Measurements from ENCODE around the gene ZBED6. TPM values are rescaled to one million over a fixed set of nuclear protein-coding genes. Genes with fewer than 3 reads are reported as not detected.

Gene ZBED6
- total and polyA plus RNA-seq, 2 donors (not counting 1 experiment from before 2014, with no cell fraction given): 2.8 to 40.0 TPM

DNA sequence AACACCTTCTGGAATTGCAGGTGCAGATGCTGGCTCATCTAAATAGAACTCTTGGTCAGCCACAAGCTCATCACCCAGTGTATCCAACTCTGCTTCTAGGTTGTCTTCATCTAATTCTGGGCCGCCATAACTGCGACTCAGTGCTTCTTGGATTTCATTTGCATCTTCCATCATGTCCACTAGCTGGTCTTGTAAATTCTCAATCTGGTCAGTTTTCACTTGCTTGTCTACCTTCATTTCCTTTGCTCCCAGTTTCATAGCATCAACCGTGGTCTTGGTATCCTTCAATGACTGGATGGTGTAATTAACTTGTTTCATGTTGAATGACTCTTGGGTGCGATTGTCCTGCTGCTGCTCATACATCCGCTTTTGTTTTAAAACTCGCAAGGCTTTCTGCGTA is 10.3 kb downstream of the ZBED6 start:
- peaks cover 5 to 56% of the 10 kb centered on the region in 2 experiments for H3K36me3 ChIP-seq (replicated peaks in 1 of 2; ENCODE audit: control extremely low read depth in 1 of 2, control insufficient read depth in 1 of 2, extremely low read depth in 1 of 2, insufficient read depth in 2 of 2, low read length in 1 of 2)
- H3K27ac Mint-ChIP-seq: no peak overlapping the region
- H3K4me3 Mint-ChIP-seq: no peak overlapping the region
- no peaks in the 10 kb centered on the region for H3K27me3 ChIP-seq (replicated peaks in 1 of 4; ENCODE audit: control extremely low read depth in 1 of 4, control insufficient read depth in 3 of 4, insufficient read depth in 4 of 4, low read length in 3 of 4)
- no peak overlapping the region for H2AFZ ChIP-seq (ENCODE audit: insufficient read depth, low read depth, low read length, poor library complexity, severe bottlenecking)
- H3K79me2 ChIP-seq (ENCODE audit: control insufficient read depth, insufficient read depth, low read length): peaks cover 97% of the 10 kb centered on the region
- TF ChIP-seq EZH2 (IDR thresholded peaks at IDR 0.05; ENCODE audit: borderline replicate concordance, insufficient read depth, low read depth, low read length, poor library complexity, severe bottlenecking): no peak
- TF ChIP-seq CTCF (IDR thresholded peaks at IDR 0.05): no peak
- intact Hi-C loops (cut with micrococcal nuclease): no loop called here
- peaks cover 60% of the 10 kb centered on the region for H4K20me1 ChIP-seq (ENCODE audit: control insufficient read depth, insufficient read depth, low read length, poor library complexity, severe bottlenecking)
- H3K4me1 Mint-ChIP-seq: peaks cover 34% of the 10 kb centered on the region
- ATAC-seq (ENCODE audit: low read depth) (no peak), DNase-seq (no peak)
- H3K9me3 ChIP-seq (ENCODE audit: control extremely low read depth in 1 of 3, control insufficient read depth in 2 of 3, insufficient read depth in 1 of 3, low read length in 2 of 3): no peaks in the 10 kb centered on the region
- H3K4me2 ChIP-seq (replicated peaks; ENCODE audit: low read depth, low read length, poor library complexity, severe bottlenecking): no peak overlapping the region
- H3K4me3 ChIP-seq (ENCODE audit: control extremely low read depth in 1 of 5, extremely low read depth in 1 of 5, insufficient read depth in 1 of 5, low read depth in 2 of 5, low read length in 4 of 5): no peak overlapping the region
- H3K27ac ChIP-seq (ENCODE audit: low read length in 2 of 2): no peak overlapping the region
- H3K9ac ChIP-seq (ENCODE audit: low read length): no peak overlapping the region
- POLR2A ChIA-PET: no interaction called here
- H3K27me3 Mint-ChIP-seq: no peaks in the 10 kb centered on the region
- peaks cover 4 to 5% of the 10 kb centered on the region in 2 donors for H3K4me1 ChIP-seq (ENCODE audit: control insufficient read depth in 2 of 2, insufficient read depth in 2 of 2, low read length in 2 of 2)
- CTCF ChIA-PET: no interaction called here
- WGBS (ENCODE audit: insufficient coverage): 99% methylated on average over 6 of the region's 7 CpGs
- H3K9me3 Mint-ChIP-seq (ENCODE audit: insufficient read depth): no peaks in the 10 kb centered on the region

DNA sequence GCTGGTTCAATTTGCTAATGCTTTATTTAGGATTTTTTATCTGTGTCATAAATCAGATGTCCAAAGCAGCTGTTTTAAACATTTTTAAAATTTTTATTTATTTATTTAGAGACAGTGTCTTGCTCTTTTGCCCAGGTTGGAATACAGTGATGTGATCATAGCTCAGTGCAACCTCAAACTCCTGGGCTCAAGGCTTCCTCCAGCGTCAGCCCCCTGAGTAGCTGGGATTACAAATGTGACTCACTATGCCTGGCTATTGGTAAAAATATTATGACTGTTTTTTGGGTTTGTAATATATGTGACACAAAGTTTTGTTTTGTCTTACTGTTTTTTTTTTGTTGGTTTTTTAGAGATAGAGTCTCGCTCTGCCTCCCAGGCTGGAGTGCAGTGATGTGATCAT is 11.8 kb downstream of the ZBED6 start:
- Mint-ChIP-seq H3K4me1 (peaks cover 32% of the 10 kb centered on the region), H3K4me3 (no peak overlapping the region), H3K27me3 (no peaks in the 10 kb centered on the region), H3K9me3 (ENCODE audit: insufficient read depth) (no peaks in the 10 kb centered on the region), H3K27ac (no peak overlapping the region)
- Histone ChIP-seq H3K27me3 (replicated peaks in 1 of 4; ENCODE audit: control extremely low read depth in 1 of 4, control insufficient read depth in 3 of 4, insufficient read depth in 4 of 4, low read length in 3 of 4) (no peaks in the 10 kb centered on the region), H3K4me2 (replicated peaks; ENCODE audit: low read depth, low read length, poor library complexity, severe bottlenecking) (no peak overlapping the region), H3K79me2 (ENCODE audit: control insufficient read depth, insufficient read depth, low read length) (peaks cover 98% of the 10 kb centered on the region), H3K4me1 (ENCODE audit: control insufficient read depth in 2 of 2, insufficient read depth in 2 of 2, low read length in 2 of 2) (peaks cover 4 to 5% of the 10 kb centered on the region in 2 donors), H3K27ac (ENCODE audit: low read length in 2 of 2) (no peak overlapping the region), H2AFZ (ENCODE audit: insufficient read depth, low read depth, low read length, poor library complexity, severe bottlenecking) (no peak overlapping the region), H3K9ac (ENCODE audit: low read length) (no peak overlapping the region), H4K20me1 (ENCODE audit: control insufficient read depth, insufficient read depth, low read length, poor library complexity, severe bottlenecking) (peaks cover 66% of the 10 kb centered on the region), H3K4me3 (ENCODE audit: control extremely low read depth in 1 of 5, extremely low read depth in 1 of 5, insufficient read depth in 1 of 5, low read depth in 2 of 5, low read length in 4 of 5) (no peak overlapping the region), H3K9me3 (ENCODE audit: control extremely low read depth in 1 of 3, control insufficient read depth in 2 of 3, insufficient read depth in 1 of 3, low read length in 2 of 3) (no peaks in the 10 kb centered on the region), H3K36me3 (replicated peaks in 1 of 2; ENCODE audit: control extremely low read depth in 1 of 2, control insufficient read depth in 1 of 2, extremely low read depth in 1 of 2, insufficient read depth in 2 of 2, low read length in 1 of 2) (peaks cover 5 to 47% of the 10 kb centered on the region in 2 experiments)
- ATAC-seq (ENCODE audit: low read depth) (no peak), DNase-seq (no peak)
- intact Hi-C loops (cut with micrococcal nuclease): no loop called here
- CTCF ChIA-PET: no interaction called here
- POLR2A ChIA-PET: interaction anchor here (0.6 kb wide), 1 partner anchor 568 kb away, joined by 3 read pairs; no protein-coding TSS in a partner anchor
- TF ChIP-seq CTCF (IDR thresholded peaks at IDR 0.05) (no peak), EZH2 (IDR thresholded peaks at IDR 0.05; ENCODE audit: borderline replicate concordance, insufficient read depth, low read depth, low read length, poor library complexity, severe bottlenecking) (no peak)
- WGBS (ENCODE audit: insufficient coverage): 100% methylated on average over 1 of the region's 2 CpGs
